Measurements from ENCODE around the gene FOXRED2.

- TF ChIP-seq CTCF (IDR thresholded peaks at IDR 0.05; ENCODE audit: low read length) (no peak), EZH2 (IDR thresholded peaks at IDR 0.05; ENCODE audit: borderline replicate concordance, low read length) (no peak)
Measured at GRCh38 chr22:36512991-36513390, 6.2 kb upstream of the FOXRED2 start.

Data from OCI-LY1 (cell line).